Glutamatergic neuron (in vitro differentiated cells): ENCODE data around the gene IRGQ. TPM values are rescaled to one million over a fixed set of nuclear protein-coding genes. Genes with fewer than 3 reads are reported as not detected.

Source experiments
- DNase-seq: peaks from one replicate; pipeline ENCODE4 v3.0.0; 2022
- H3K27ac Mint-ChIP-seq: one replicate; pipeline ENCODE4 v1.8.0; 2020; ENCODE audit warnings: mild to moderate bottlenecking, mixed read lengths, inconsistent platforms; ENCODE audit not compliant: unreplicated experiment
- H3K27me3 Mint-ChIP-seq: one replicate; pipeline ENCODE4 v1.8.0; 2020; ENCODE audit warnings: mild to moderate bottlenecking, moderate library complexity, mixed read lengths, inconsistent platforms; ENCODE audit not compliant: unreplicated experiment
- H3K36me3 Mint-ChIP-seq: one replicate; pipeline ENCODE4 v1.8.0; 2020; ENCODE audit warnings: mild to moderate bottlenecking, mixed read lengths, inconsistent platforms; ENCODE audit not compliant: unreplicated experiment
- H3K4me1 Mint-ChIP-seq: one replicate; pipeline ENCODE4 v1.8.0; 2020; ENCODE audit warnings: mild to moderate bottlenecking, low read depth, mixed read lengths, inconsistent platforms; ENCODE audit not compliant: unreplicated experiment
- H3K4me3 Mint-ChIP-seq: one replicate; pipeline ENCODE4 v1.8.0; 2020; ENCODE audit warnings: mild to moderate bottlenecking, mixed read lengths, inconsistent platforms; ENCODE audit not compliant: unreplicated experiment
- H3K9me3 Mint-ChIP-seq: one replicate; pipeline ENCODE4 v1.8.0; 2020; ENCODE audit warnings: mild to moderate bottlenecking, moderate library complexity, mixed read lengths, inconsistent platforms; ENCODE audit not compliant: unreplicated experiment
- total RNA-seq: library from RNA; stranded (reverse); fragmentation: NEBNext Ultra II Directional; extraction: Animal tissue kit (Norgen Biotek cat#: 25700); gene quantifications from one replicate; pipeline ENCODE4 v1.2.1, GENCODE V29; 2021; ENCODE audit not compliant: unreplicated experiment
- TF ChIP-seq, protein P1 (sequence below): fragments of 200-600 bp; sonication (generic); IDR thresholded peaks from one replicate; pipeline ENCODE4 v1.5.0; 2021; ENCODE audit not compliant: partially characterized antibody, unreplicated experiment

The IRGQ gene
- total RNA-seq, 1 donor from 2014 or later: 184 TPM

DNA sequence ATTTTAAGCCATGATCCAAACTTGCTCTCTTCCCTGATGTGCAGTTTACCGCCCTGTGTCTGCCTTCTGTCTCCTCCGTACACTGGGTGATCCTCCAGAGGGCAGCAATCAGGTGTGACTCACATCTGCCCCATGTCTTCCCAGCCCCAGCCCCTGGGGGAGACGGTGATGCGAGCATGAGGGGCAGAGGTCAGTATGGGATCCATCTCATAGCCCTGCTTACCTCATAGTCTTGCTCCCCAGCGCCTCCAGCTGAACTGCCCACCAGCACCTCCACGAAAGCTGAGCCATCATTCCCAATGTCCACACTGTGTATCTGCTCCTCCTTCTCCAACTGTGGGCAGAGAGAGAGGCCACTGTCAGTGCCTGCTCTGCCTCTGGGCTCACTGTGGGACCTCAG lies 35.2 kb downstream of the IRGQ start:
- TF ChIP-seq, protein P1, sequence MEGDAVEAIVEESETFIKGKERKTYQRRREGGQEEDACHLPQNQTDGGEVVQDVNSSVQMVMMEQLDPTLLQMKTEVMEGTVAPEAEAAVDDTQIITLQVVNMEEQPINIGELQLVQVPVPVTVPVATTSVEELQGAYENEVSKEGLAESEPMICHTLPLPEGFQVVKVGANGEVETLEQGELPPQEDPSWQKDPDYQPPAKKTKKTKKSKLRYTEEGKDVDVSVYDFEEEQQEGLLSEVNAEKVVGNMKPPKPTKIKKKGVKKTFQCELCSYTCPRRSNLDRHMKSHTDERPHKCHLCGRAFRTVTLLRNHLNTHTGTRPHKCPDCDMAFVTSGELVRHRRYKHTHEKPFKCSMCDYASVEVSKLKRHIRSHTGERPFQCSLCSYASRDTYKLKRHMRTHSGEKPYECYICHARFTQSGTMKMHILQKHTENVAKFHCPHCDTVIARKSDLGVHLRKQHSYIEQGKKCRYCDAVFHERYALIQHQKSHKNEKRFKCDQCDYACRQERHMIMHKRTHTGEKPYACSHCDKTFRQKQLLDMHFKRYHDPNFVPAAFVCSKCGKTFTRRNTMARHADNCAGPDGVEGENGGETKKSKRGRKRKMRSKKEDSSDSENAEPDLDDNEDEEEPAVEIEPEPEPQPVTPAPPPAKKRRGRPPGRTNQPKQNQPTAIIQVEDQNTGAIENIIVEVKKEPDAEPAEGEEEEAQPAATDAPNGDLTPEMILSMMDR: no peak
- Mint-ChIP-seq H3K27ac (peak overlapping the region; percentile 43), H3K36me3 (peaks cover 4% of the 10 kb centered on the region), H3K9me3 (no peaks in the 10 kb centered on the region), H3K4me1 (peaks cover 14% of the 10 kb centered on the region), H3K4me3 (no peak overlapping the region), H3K27me3 (no peaks in the 10 kb centered on the region)
- peak; percentile 39 for DNase-seq

DNA sequence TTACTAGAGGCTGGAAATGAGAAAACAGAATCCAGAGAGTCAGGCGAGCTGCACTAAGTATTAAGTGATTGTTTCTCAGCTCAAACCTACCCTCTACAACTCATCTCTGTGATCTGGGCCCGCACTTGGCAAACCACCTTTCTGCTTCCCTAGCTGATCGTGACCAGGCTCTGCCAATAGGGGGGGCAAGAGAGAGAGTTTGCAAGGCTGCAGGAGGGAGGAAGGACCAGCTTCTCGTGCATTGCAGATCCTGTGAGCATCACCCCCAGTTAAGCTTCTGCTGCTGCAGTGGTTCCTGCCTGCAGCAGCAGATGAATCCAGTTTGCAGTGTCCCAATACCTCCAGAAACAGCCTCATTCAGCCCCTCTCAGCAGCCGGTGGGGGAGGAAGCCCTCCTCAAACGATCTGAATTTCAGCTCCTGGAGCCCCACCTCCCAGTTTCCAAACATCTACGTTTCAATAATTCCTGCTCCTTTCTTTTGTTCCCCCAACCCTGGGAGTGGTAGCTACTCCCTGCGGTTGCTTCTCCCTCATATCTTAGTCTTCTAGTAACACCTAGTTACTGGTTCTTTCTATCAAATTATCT lies 40.7 kb downstream of the IRGQ start:
- peaks cover 10% of the 10 kb centered on the region for H3K36me3 Mint-ChIP-seq
- TF ChIP-seq, protein P1: peak; percentile 71
- H3K9me3 Mint-ChIP-seq: no peaks in the 10 kb centered on the region
- H3K27me3 Mint-ChIP-seq: peaks cover 5% of the 10 kb centered on the region
- H3K4me3 Mint-ChIP-seq: peak overlapping the region; percentile 73
- H3K27ac Mint-ChIP-seq: peak overlapping the region; percentile 80
- DNase-seq: peak; percentile 89
- H3K4me1 Mint-ChIP-seq: peaks cover 17% of the 10 kb centered on the region

DNA sequence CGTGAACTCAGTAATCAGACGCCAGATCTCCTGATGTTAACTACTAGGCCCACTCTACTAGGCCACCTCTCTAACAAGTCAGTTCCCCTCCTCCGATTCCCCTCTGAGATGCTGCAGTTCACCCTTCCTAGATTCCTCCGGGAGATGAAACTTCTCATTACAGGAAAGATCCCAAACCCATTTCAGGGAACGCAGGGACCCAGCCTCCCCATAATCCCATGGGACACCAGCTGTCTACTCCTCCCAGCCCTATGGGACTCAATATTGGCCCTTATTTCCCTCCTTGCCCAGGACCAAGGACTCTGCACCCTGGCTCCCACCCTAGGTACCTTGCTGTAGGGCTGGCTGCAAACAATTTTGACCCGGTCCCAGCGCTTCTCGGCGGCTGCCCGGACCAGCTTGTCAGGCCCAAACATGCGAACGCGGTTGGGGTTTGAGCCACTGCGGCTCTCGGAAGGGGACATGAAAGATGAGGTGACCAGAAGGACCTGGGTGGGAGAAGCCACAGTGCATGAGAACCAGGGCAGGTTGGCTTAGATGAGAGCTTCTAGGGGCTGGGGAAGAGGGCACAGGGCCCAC lies 41.5 kb downstream of the IRGQ start:
- TF ChIP-seq, protein P1: no peak
- peak overlapping the region; percentile 19 for H3K4me3 Mint-ChIP-seq
- peaks cover 7% of the 10 kb centered on the region for H3K36me3 Mint-ChIP-seq
- DNase-seq: no peak
- peaks cover 21% of the 10 kb centered on the region for H3K4me1 Mint-ChIP-seq
- H3K9me3 Mint-ChIP-seq: peaks cover 3% of the 10 kb centered on the region
- peak overlapping the region; percentile 80 for H3K27ac Mint-ChIP-seq
- H3K27me3 Mint-ChIP-seq: peaks cover 5% of the 10 kb centered on the region

GRCh38 chr19:43553656-43554055 lies 42.3 kb downstream of the IRGQ start:
- no peak for DNase-seq
- Mint-ChIP-seq H3K27me3 (peaks cover 5% of the 10 kb centered on the region), H3K9me3 (peaks cover 3% of the 10 kb centered on the region), H3K36me3 (peaks cover 6% of the 10 kb centered on the region), H3K4me1 (peaks cover 21% of the 10 kb centered on the region), H3K27ac (peak overlapping the region; percentile 66), H3K4me3 (no peak overlapping the region)
- TF ChIP-seq, protein P1: no peak

DNA sequence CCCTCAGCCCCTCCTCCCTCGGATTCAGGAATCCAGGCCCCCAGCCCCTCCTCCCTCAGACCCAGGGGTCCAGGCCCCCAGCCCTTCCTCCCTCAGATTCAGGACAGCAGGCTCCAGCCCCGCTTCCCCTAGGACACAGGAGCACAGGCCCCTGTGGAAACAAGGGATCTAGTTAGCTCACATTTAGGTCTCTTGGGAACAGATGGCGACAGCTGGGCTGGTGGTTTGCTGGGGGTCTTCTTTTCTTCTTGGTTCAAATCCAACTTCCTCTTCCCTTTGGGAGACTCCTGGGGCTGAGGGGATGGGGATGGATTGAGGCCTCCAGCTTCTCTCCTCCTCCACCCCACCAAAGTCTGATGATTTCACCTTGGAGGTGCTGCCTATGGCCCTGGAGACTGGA lies 43.3 kb downstream of the IRGQ start:
- Mint-ChIP-seq H3K36me3 (peaks cover 6% of the 10 kb centered on the region), H3K27me3 (peaks cover 5% of the 10 kb centered on the region), H3K4me3 (no peak overlapping the region), H3K4me1 (peaks cover 23% of the 10 kb centered on the region), H3K27ac (peak overlapping the region; percentile 66), H3K9me3 (peaks cover 6% of the 10 kb centered on the region)
- TF ChIP-seq, protein P1: no peak
- no peak for DNase-seq
